Stimulated activated CD8-positive, alpha-beta memory T cell treated with anti-CD3 and anti-CD28 coated beads, Interleukin-4, amount 100 ng/mL, for 24 hours (primary cell): ENCODE data around the gene TSPAN15.

Experiments
- DNase-seq: peaks from one replicate; pipeline ENCODE4 v3.0.0-alpha.2; 2020; ENCODE audit warnings: low read depth

The TSPAN15 gene

DNA sequence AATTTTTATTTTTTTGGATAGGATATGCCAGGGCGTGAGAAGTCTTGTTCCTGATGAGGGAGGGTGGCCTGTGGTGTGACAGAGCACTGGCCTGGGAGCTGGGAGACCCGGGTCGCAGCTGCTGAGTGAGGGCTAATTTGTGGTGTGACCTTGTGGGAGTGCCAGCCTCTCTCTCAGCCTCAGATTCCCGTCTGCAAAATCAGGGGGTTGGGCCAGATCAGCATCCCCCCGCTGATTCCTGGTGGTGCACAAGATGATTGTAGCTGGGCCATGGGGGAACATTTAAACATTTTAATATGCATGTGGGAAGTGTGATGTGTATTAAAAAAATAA, 14.9 kb downstream of the TSPAN15 start:
- no peak for DNase-seq

GRCh38 chr10:69466689-69467088, 15.4 kb downstream of the TSPAN15 start:
- DNase-seq, result no peak

- no peak for DNase-seq
These were observed 16.9 kb downstream of the TSPAN15 start for GRCh38 chr10:69467928-69468750.

- no peak for DNase-seq
These were observed 17.5 kb downstream of the TSPAN15 start for GRCh38 chr10:69468751-69469089.

DNA sequence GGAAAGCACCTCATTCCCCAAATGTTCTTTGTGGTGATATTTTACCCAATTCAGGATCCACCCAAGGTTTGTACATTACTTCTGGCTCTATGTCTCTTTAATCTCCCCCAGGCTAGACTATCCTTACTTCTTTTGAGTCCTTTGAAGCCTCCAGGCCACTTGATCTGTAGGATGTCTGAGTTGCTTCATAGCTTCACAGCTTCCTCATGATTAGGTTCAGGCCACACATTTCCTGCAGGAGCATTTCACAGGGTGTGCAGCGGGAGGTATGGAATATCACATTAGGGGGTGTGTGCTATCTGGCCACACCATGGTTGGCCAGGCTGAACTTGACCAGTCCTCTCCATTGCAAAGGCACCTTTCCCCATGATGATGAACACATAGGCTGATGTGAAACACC, 18.7 kb downstream of the TSPAN15 start:
- no peak for DNase-seq

GRCh38 chr10:69470463-69471384, 19.5 kb downstream of the TSPAN15 start:
- no peak for DNase-seq

DNA sequence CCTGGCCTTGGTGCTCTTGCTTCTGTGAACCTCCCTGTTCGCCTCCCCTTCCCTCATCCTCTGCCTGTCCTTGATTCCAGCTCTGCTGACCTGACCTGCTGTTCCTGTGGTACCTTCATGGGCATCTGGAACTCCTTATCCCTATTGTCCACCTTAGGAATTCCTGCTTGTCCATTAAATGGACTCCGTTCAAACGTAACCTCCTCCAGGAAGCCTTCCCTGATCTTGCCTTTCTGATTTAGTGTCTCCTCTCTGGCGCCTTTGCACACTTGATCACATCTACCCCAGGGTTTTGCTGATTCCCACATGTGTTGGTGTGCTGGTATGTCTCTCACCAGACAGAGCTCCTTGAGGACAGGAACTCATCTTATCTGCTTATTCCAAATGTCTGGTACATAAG, 20.9 kb downstream of the TSPAN15 start:
- no peak for DNase-seq

GRCh38 chr10:69472544-69472943, 21.3 kb downstream of the TSPAN15 start:
- DNase-seq, result no peak

GRCh38 chr10:69473304-69473990, 22.2 kb downstream of the TSPAN15 start:
- DNase-seq, result no peak

DNA sequence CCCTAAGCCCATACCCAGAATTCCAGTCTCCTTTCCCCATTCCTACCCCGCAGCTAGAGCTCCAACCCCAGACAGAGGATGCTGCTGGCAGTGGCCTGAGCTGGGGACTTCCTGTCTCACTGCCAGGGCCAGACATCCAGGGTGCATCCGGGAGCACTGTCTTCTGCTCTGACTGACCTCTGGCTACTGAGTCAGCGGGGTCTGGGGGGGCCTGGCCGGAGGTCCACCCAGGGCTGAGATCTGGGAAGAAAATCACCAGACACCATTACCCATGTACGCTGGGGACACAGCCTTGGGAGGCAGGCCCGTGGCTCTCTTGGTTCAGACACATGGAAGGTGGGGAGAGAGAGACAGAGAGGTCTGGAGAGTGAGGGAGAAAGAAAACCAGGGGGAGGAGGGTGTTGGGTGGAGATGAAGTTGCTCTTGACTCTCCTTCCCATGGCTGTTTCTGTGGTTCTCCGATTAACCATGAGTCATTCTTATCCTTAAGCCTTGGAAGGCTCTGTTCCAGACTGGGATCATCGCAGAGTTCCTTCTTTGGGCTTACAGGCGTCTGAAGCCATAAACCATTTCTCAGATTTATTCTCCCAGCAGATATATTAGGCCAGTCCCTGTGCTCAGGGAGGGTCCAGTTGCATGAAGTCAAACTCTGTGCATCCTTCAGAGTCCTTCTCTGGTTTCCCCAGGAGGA, 23.6 kb downstream of the TSPAN15 start:
- DNase-seq, result no peak

DNA sequence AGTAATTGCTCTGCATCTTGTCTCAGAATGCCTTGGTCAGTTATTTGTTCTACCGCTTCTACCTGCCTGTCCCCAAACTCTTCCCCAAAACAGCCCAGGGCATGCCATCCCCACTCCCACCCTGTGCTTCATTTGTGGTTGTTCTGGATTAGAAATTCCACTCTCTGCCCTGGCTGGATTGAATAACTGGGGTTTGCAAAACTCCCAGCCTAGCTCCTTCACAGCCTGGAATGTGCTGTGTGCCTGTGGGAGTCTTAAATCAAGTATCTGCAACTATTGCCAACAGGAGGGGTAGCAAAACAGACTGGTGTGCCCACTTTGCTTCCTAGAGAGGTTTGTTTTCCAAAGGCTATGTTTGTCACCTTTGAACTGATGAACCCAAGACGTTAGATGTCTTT, 24.2 kb downstream of the TSPAN15 start:
- DNase-seq, result no peak

DNA sequence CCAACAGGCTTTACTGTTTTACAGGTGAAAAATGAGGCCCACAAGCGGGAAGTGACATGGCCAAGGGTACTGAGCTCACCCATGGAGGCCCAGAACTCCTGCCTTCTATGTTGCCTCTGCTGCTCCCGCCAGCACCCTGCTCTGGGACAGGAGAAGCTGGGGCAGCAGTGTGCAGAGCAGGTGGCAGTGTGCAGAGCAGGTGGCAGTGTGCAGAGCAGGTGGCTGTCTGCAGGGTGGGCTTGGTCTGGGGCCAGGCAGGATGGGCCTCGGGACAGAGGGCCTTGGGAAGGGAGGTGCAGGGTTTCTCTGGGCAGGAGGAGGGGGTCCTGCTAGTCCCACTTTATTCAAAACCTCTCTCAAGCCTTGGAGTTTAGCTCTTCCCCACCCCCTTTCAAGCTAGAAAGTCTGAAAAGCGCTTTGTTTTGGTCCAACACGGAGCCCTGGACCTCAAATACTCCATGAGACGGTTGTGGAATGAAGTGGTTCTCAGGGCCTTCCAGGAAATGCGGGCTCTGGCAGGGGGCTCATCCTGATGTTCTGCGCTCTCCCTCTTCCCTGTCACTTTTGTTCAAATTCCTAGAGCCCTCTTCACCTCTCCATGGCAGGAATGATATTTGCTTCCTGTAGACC, 26.8 kb downstream of the TSPAN15 start:
- no peak for DNase-seq

DNA sequence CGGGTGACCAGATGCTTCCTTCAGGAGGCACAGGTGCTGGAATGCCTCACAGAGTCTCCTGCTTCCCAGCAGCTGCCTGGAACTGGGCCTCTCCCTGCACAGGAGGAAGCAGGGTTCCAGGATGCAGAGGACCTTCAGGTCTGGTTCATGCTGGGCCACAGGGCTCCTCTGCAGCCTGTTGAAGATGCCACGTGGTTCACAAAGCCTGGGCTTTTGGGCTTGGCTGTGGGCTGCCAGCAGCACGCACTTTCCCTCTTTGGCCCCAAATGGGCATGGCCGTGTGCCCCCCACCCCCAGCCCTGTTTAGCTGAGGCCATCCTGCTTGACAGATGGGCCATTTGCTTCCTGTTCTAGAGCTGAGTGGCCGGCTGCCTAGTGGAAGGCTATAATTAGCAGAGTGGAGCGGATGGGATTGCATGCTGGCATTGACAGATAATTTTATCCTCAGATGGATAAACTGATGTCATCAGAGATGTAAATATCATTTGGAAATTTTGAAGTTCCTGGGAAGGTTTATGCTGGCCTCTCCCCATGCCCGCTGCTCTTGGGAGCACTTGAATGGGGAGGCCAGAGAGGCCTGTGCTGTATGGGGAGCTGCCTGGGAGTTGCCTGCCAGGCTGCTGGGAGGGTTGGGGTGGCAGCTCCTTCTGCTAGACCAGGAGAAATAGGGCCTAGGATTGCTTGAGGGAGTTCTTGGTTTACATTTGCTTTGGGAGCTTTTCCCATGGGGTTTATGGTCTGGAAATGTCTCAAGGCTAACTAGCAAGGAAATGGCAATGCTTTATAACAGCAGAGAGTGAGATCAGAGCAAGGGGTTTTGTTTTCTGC, 28.2 kb downstream of the TSPAN15 start:
- no peak for DNase-seq

- DNase-seq, result no peak
These were observed 28.8 kb downstream of the TSPAN15 start for GRCh38 chr10:69480068-69480412.

GRCh38 chr10:69481305-69481704, 30.0 kb downstream of the TSPAN15 start:
- no peak for DNase-seq

DNA sequence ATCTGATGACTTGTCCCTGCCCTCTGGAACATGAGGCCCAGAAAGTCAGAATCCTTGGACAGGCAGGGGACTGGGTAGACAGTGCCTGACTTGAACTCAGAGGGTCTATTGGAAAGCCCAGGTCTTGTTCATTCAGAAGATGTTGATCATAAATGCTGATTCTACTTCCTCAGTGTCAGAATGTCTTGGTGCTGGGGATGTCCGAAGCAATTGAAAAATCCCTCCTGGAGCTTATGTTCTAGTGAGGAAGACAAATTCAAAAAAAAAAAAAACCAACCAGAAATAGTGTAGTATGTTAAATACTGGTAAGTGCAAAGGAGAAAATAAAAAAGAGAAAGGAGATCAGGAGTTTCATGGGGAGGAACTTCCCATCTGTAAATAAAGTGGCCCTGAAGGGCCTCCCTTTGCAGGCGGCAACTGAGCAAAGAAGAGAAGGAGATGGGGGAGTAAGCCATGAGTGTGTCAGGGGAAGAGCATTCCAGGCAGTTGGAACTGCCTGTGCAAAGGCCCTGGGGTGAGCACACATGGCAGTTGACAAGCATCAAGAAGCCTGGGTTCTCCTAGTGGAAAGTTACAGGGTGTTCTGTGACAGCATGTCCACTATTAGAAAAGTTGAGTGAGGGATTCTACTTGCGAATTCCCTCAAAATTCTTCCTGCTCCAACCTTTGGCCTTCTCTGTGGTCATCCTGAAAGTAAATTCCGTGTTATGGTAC, 30.7 kb downstream of the TSPAN15 start:
- DNase-seq, result no peak

GRCh38 chr10:69483963-69484362, 32.7 kb downstream of the TSPAN15 start:
- no peak for DNase-seq

DNA sequence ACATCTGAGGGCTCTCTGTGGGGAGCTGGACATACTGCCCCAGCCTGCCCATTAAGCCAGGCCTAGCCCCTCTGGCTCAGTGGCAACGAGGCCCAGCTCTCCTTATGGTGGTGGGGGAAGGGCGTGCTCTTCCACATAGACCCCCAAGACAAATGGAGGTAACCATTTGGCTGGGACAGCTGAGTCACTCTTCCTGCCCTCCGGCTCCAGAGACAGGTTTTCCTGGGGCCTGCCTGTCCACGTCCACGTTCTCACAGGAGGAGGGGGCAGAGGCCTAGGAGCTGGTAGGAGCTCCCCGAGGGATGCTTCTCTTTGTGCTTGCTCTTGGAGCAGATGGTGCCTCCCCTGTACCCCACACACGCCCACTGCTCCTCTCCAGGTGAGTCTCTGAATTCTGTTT, 33.5 kb downstream of the TSPAN15 start:
- DNase-seq, result no peak

GRCh38 chr10:69486922-69487730, 35.9 kb downstream of the TSPAN15 start:
- DNase-seq, result no peak
